Measurements from ENCODE around the gene INF2.
"Not testable (repeated sequence)": the region's sequence is repeated elsewhere in the genome, so short reads cannot be mapped to it uniquely, and the experiment has no call there.

Gene INF2

GRCh38 chr14:104657563-104658324 is 31.7 kb upstream of the INF2 start:
- no peak for DNase-seq

- DNase-seq: no peak
Observed at GRCh38 chr14:104658325-104658712, 31.1 kb upstream of the INF2 start.

- DNase-seq: no peak
Observed at GRCh38 chr14:104659146-104659545, 30.3 kb upstream of the INF2 start.

GRCh38 chr14:104659764-104660523 is 29.5 kb upstream of the INF2 start:
- DNase-seq: no peak

GRCh38 chr14:104660597-104660996 is 28.8 kb upstream of the INF2 start:
- DNase-seq: no peak

GRCh38 chr14:104661086-104661485 is 28.3 kb upstream of the INF2 start:
- no peak for DNase-seq

- DNase-seq: not testable (repeated sequence)
Observed at GRCh38 chr14:104661528-104662157, 27.8 kb upstream of the INF2 start.

GRCh38 chr14:104662472-104662871 is 26.9 kb upstream of the INF2 start:
- not testable (repeated sequence) for DNase-seq

- no peak for DNase-seq
Observed at GRCh38 chr14:104664107-104664506, 25.3 kb upstream of the INF2 start.

- no peak for DNase-seq
Observed at GRCh38 chr14:104664588-104664987, 24.8 kb upstream of the INF2 start.

GRCh38 chr14:104665114-104665656 is 24.2 kb upstream of the INF2 start:
- no peak for DNase-seq

- peak; percentile 44 for DNase-seq
Observed at GRCh38 chr14:104665657-104666522, 23.5 kb upstream of the INF2 start.

- DNase-seq: not testable (repeated sequence)
Observed at GRCh38 chr14:104666523-104666895, 22.9 kb upstream of the INF2 start.

- DNase-seq: no peak
Observed at GRCh38 chr14:104666981-104667380, 22.4 kb upstream of the INF2 start.

GRCh38 chr14:104669697-104670096 is 19.7 kb upstream of the INF2 start:
- no peak for DNase-seq

GRCh38 chr14:104671330-104671977 is 18.0 kb upstream of the INF2 start:
- DNase-seq: not testable (repeated sequence)

GRCh38 chr14:104672119-104672518 is 17.3 kb upstream of the INF2 start:
- not testable (repeated sequence) for DNase-seq

- no peak for DNase-seq
Observed at GRCh38 chr14:104673481-104673880, 15.9 kb upstream of the INF2 start.

GRCh38 chr14:104675447-104675846 is 14.0 kb upstream of the INF2 start:
- no peak for DNase-seq

- DNase-seq: no peak
Observed at GRCh38 chr14:104676130-104676693, 13.2 kb upstream of the INF2 start.

GRCh38 chr14:104676694-104677511 is 12.5 kb upstream of the INF2 start:
- DNase-seq: no peak
